HG03139 (cell line): ENCODE data around the gene SSTR5.

Experiments
- ATAC-seq: cut with Tn5 transposase; IDR thresholded peaks from one replicate; pipeline ENCODE4 v1.9.1; 2021; ENCODE audit not compliant: unreplicated experiment

The SSTR5 gene

GRCh38 chr16:1054660-1055556 is 17.6 kb upstream of the SSTR5 start:
- ATAC-seq = no peak

DNA sequence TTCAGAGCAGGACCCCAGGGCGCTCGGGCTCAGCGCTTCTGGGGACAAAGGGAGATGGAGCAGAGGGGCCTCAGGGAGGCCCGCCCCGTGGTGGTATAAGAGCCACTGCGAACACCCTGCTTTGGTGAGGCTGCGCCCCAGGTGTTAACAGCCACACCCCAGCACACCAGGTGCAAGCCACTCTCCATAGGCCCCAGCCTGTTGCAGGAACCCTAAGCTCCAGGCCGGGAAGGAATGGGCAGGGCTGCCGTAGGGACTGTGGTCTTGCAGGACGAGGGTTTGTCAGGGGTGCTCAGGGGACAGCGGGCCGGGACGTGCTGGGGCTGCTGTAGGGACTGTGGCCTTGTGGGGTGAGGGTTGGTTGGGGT is 17.0 kb upstream of the SSTR5 start:
- ATAC-seq = no peak

DNA sequence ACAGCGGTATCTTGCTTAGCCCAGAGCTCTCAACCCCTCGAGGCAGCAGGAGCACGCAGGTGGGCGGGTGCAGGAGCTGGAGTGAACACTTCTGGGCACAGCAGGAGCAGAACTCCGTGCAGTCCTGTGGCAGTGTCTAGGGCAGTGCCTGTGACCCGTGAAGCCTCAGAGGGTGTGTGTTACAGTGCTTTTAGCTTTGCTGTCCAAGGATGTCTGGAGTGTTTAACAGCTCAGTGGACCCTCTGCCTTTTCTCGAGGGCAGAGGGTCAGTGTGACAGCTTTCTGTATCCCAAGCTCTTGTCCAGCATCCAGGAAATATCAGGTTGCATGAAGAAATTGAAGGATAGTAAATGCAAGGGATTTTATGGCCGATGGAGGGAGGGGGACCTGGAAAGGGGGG is 16.4 kb upstream of the SSTR5 start:
- ATAC-seq = no peak

DNA sequence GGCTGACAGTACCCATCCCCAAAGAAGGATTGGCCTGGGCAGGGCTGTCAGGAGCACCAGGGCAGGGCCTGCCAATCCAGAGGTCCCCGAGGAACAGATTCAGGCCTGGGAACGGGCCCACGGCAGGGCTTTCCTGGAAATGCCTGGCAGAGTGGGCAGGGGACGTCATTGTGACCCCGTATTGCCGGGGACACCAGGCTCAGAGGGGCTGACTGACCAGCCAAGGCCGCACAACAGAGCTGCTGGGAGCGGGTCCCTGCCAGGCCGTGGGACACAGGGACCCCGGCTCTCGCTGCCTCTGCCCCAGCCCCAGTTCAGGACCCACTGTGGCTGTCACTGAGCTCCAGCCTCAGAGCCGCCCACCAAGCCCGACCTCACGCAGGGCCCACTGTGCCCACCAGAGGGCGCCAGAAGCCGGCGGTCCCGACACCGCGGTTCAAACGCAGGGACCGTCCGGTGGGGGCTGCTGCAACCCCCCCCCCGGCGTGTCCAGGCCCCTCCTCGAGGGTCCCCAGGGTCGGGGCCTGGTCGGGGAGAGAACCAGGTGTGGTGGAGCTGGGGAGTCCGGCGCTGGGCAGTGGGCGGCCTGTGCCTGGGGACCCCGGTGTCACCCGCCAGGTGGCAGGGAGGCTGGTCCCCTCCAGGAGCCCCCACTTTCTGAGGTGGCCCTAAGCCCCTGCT is 15.2 kb upstream of the SSTR5 start:
- ATAC-seq = no peak

GRCh38 chr16:1058216-1058615 is 14.3 kb upstream of the SSTR5 start:
- ATAC-seq = no peak

DNA sequence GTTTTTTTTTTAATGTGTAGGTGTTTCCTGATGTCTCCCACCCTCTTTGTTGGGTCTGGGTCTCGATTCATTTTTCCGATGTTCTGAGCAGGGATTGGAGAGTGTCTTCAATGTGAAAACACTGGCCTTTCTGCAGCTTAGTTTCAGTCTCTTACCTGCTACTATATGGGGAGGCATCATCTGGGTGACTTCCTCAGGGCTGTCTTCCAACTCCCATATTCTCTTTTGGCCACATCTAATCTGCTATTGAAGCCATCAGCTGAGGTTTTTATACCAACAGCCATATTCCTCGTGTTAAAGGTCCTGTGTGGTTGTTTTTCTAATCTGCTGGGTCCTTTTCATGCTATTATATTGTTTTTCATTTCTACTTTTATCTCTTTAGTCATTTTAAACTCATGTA is 13.2 kb upstream of the SSTR5 start:
- ATAC-seq = no peak

DNA sequence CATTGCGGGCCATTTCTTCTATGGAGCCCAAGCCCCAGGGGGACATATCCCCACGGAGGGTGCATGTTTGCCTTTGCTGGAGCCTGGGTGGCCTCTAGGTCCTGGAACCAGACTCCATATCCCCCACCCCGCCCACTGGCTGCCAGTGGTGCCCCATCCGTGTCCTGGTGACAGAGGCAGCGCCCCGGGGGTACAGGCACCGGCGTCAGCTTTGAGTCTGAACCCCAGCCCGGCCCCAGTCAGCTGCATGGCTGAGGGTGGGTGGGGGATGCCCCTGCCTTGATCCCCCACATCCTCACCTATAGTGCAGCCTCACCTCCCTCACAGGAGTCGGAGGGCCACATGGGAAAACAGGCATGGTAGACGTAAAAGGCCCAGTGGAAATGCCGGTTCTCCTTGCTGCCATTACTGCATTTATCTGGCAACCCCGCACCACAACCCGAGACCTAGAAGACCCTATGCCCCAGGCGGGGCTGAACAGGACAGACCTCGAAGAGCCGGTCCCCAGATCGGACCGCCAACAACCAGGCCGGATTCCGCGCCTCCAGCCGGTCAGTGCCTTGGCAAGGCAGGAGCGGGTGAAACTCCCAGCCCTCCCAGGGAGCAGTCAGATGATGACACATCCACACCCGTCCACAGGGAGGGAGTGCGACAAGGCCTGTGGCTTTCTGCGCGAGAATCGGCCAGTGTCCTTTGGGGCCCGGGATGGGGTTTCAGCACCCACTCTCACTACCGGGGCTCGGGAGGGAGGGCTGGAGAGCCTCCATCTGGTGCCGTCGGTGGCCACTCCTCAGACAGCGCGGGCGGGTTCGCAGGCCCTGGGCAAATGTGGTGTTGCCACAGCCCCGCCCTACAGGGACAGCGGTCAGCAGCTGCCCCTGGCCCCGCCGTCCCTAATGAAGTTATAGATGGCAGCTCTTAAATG is 11.9 kb upstream of the SSTR5 start:
- ATAC-seq = no peak

GRCh38 chr16:1061769-1062505 is 10.6 kb upstream of the SSTR5 start:
- no peak for ATAC-seq

- no peak for ATAC-seq
Measured at GRCh38 chr16:1062895-1063294, 9.7 kb upstream of the SSTR5 start.

DNA sequence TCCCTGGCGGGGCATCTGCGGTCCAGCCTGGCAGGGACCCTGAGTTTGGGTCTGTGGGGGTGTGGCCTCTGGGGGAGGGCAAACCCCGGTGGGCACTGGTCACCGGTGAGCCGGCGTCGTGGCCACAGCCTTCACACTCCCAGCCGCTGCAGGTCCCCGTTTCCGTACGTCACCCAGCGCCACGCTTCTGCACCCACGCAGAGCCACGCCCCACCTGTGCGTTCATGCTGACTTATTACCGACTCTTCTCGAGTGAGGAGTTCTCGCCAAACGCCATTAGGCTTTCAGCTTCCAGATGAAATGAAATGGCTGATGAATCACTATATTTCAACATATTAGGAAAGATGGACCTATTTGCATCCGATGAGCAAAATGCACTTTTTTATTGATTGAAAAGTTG is 8.8 kb upstream of the SSTR5 start:
- ATAC-seq = no peak

DNA sequence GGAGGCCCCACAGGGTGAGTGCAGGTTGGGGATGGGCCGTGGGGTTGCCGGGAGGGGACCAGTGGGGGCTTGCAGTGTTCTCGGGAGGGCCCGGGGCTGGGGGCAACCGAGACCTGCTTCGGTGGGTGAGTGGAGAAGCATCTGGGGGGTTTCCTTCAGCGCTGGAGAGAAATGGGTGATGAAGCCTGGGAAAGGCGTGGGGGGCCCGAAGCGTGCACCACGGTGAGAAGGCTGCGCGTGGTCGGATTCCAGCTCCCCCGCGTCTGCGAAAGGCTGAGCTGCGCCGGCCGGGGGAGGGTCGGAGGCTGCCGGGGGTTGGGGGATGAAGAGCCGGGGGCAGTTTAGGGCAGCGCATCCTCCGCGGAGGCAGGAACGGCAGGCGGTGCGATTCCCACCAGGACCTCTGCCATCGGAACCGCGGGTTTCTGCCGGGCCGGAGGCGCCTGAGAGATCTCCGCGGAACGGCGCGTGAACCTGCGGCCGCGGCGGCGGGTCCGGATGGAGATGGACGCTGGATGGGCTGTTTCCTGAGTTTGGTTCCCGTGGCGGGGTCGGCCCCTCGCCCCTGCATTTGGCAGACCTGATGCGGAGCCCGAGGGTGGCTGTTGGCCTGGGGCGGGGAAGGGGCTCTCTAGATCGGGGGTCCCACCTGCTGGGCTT is 6.9 kb upstream of the SSTR5 start:
- ATAC-seq = no peak

DNA sequence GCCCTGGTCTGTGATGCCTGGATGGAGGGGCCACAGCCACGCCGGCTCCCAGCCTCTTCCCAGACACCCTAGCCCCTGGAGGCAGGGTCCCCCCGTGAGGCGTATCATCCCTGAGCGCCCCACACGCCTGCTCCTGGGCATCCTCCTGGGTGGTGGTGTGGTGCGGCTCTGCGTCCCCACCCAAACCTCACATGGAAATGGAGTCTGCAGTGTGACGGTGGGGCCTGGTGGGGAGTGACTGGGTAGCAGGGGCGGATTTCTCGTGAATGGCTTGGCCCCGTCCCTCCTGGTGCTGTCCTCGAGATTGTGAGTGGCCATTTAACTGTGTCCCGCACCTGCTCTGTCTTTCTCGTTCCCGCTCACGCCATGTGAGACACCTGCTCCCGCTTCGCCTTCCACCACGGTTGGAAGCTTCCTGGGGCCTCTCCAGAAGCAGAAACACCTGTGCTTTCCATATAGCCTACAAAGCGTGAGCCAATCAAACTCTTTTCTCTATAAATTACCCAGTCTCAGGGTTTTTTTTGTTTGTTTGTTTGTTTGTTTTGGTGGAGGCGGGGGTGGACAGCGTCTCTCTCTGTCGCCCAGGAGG is 5.9 kb upstream of the SSTR5 start:
- no peak for ATAC-seq

GRCh38 chr16:1067629-1068028 is 4.9 kb upstream of the SSTR5 start:
- ATAC-seq = no peak

DNA sequence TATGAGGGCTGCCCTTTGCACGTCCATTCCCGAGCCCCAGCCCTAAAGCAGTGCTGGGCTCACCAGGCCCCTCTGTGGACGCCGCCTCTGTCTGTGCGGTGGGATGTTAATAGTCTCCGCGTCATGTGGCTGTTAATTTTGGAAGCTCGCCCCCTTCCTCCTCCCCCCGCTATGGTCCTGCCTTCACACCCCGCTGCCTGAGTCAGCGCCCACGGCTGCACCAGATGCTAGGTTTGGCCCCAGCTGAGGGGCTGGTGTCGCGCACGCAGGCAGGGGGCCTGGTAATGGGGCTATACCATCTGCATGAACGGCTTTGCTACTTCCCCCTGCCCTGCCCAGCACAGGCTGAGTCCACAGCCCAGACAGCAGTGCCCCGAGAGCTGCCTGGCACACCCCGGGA is 4.1 kb upstream of the SSTR5 start:
- no peak for ATAC-seq

DNA sequence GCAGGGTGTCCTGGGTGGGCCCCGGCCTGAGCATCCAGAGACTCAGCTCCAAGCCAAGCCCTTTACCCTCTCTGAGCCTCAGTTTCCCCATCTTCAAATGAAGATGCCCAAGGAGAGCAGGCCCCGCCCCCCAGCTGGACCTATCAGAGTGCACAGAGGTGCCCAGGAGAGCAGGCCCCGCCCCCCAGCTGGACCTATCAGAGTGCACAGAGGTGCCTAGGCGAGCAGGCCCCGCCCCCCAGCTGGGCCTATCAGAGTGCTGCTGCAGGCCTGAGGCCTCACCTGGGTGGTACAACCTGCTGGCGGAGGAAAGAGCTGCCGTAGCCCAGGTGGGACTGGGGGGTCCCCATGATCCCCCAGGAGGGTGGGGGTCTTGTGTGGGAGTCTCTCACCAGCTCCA is 3.4 kb upstream of the SSTR5 start:
- no peak for ATAC-seq

DNA sequence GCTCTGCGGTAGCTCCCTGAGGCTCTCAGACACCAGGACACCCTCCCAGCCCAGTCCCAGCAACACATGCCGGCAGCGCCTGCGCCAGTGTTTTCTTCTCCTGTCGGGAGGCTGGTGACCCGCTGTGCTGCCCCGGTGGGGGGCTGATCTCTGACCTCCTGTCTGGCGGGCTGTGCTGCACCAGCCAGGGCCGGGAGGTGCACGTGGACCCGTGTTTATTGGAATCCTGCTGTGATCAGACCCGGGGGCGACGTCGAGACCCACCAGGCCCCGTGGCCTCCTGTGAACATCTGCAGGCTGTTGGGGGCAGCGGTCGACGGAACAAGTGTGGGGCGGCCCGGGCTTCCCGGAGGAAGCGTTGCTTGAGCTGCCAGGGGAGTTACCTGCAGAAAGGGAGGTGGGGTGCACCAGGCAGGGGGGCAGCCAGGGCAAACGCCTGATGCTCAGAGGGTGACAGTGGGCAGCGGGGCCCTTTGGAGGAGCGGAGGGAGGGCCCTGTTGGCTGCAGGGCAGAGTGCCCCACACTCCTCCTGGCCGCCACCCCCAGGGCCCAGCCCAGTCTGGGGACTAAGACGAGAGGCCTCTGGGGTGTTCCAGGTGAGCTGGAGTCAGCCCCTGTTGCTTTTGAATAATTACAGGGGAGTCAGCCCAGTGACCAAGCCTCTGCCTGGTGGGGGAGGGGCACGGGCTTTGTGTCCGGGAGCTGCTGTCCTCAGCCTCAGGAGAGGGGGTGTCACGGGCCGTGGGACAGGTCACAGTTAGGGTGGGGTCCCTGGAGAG is 2.3 kb upstream of the SSTR5 start:
- no peak for ATAC-seq

DNA sequence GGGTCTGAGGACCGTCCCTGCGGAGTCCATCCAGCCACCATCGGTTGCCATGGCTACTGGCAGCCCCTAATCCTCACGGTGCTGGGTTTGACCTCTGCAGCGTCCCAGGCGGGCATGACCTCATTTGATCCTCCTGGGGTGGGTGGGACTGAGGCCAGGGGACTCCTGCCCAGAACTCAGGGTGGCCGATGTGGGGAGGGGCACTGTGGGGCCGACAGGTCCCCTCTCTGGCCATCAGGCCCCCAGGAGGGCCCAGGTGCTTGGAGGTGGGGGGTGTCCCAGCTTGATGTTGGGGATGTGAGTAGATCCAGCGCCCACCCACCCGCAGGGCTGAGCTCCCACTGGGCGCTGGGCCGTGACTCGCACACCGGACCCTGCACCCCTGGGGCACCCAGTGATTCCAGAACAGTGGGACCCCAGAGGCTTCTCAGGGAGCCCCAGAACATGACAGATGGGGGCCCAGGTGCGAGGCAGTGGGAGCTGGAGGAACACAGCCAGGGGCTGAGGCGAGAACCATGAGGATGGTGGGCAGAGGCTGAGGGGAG is 1.6 kb upstream of the SSTR5 start:
- ATAC-seq = no peak

GRCh38 chr16:1071561-1072225 is 854 bp upstream of the SSTR5 start:
- no peak for ATAC-seq

DNA sequence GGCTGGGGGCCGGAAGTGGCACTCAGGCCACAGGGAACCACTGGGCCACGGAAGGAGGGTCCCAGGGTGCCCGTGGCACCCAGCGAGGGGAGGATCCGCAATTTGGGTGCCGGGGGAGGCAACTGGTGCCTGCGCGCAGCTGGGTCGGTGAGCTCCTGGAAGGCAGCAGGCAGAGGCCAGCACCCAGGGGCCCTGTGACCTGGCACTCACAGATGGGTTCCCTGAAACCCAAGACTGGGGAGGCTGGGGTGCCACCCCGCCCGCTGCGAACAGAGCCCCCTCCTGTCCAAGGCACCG is 663 bp downstream of the SSTR5 start:
- ATAC-seq = no peak
